Adrenal gland (tissue), 12 donors: ENCODE data around the gene ZNF709. TPM values are rescaled to one million over a fixed set of nuclear protein-coding genes. Genes with fewer than 3 reads are reported as not detected.
"Not testable (repeated sequence)": the region's sequence is repeated elsewhere in the genome, so short reads cannot be mapped to it uniquely, and the experiment has no call there.

Source experiments
- DNase-seq, 7 donors: peaks; one replicate each; pipeline ENCODE4 v3.0.0-alpha.2; 2019 to 2020
- H3K27ac ChIP-seq, 5 donors: fragments of 200-600 bp; sonication (generic) in 4 of 5; 1 replicate in 3 of 5; 2 replicates in 2 of 5; pipeline versions ENCODE4 v1.5.1 to v1.8.0; 2016 to 2020; ENCODE audit warnings: mild to moderate bottlenecking in 1 of 5
- H3K27me3 ChIP-seq: fragments of 200-600 bp; 2 replicates; pipeline ENCODE4 v1.8.0; 2021
- H3K36me3 ChIP-seq, 2 donors: fragments of 200-600 bp; replicated peaks in 1 of 2; 1 replicate in 1 of 2; 2 replicates in 1 of 2; pipeline versions ENCODE4 v1.5.1 to v1.8.0; 2018 to 2022
- H3K4me1 ChIP-seq, 2 donors: fragments of 200-600 bp; replicated peaks in 1 of 2; 1 replicate in 1 of 2; 2 replicates in 1 of 2; pipeline versions ENCODE4 v1.5.1 to v1.8.0; 2018 to 2021
- H3K4me3 ChIP-seq, 4 donors: fragments of 200-600 bp; sonication (generic) in 3 of 4; one replicate each; pipeline ENCODE4 v1.5.1; 2016 to 2018
- H3K9me3 ChIP-seq, 3 donors: fragments of 200-600 bp; sonication (generic) in 1 of 3; replicated peaks in 1 of 3; 1 replicate in 2 of 3; 2 replicates in 1 of 3; pipeline versions ENCODE4 v1.5.1 to v1.8.0; 2016 to 2021
- CTCF ChIP-seq, 6 experiments: fragments of 450-650 bp in 4 of 6; fragments of 200-600 bp in 2 of 6; sonication (generic) in 1 of 6; IDR thresholded peaks; 1 replicate in 5 of 6; 2 replicates in 1 of 6; pipeline versions ENCODE4 v1.5.1 to v1.8.0; 2016 to 2021; ENCODE audit warnings: antibody characterized with exemption in 6 of 6, mild to moderate bottlenecking in 2 of 6, moderate library complexity in 1 of 6
- POLR2A ChIP-seq, 2 donors: fragments of 450-650 bp; IDR thresholded peaks; one replicate each; pipeline ENCODE4 v1.6.1; 2017; ENCODE audit warnings: antibody characterized with exemption in 2 of 2, mild to moderate bottlenecking in 2 of 2, moderate library complexity in 1 of 2
- WGBS, 4 donors: extraction: QIAGEN DNeasy Blood & Tissue Kit in 2 of 4; methylation state at CpG; one replicate each; pipeline versions ENCODE4 v1.1.5 to v1.1.7; 2013 to 2017; 5-methylcytosine and 5-hydroxymethylcytosine counted together
- intact Hi-C, 2 donors: fragments of 100-400 bp; cut with DNase I; formaldehyde crosslinking; loops; one replicate each; pipeline versions ENCODE4 v1.14.1 to v1.15.0; 2022 to 2023
- polyA plus RNA-seq, 3 donors: library from polyadenylated mRNA; stranded (reverse); fragments of 200-250 nt in 2 of 3; fragments of 350-450 nt in 1 of 3; fragmentation: Illumina TruSeq in 1 of 3; extraction: RNeasy Lipid Tissue Mini Kit (QIAGEN cat#74804) in 1 of 3; gene quantifications; one replicate each; pipeline ENCODE4 v1.2.3, GENCODE V29; 2013 to 2014
- total RNA-seq, 9 donors: library from RNA; depleted of rRNA in 4 of 9; stranded (reverse); fragments of >200 nt in 4 of 9; fragments of 120-200 nt in 1 of 9; fragmentation: NEBNext Ultra II Directional in 1 of 9; extraction: Animal tissue kit (Norgen Biotek cat#: 25700) in 1 of 9; gene quantifications; one replicate each; pipeline versions ENCODE4 v1.1.0 to v1.2.4, GENCODE V29; 2013 to 2023
- donor health status: healthy with polysubstance abuse.
- donor health status: Bipolar disorder and iron deficiency.
- donor health status: DM: yes; HTN: yes; CAD: no.
- donor health status: DM: no; HTN: no; CAD: no.
- donor health status: DM: no; HTN: no; CAD: no.
- donor health status: DM: yes; HTN: yes; CAD: no.

ZNF709 gene
- total and polyA plus RNA-seq, 12 donors: 1.2 to 5.4 (median 2.9) TPM

- TF ChIP-seq POLR2A (IDR thresholded peaks at IDR 0.05) (no peak), CTCF (IDR thresholded peaks at IDR 0.05) (no peak)
- Histone ChIP-seq H3K9me3 (peaks cover 12 to 61% (median 13%) of the 10 kb centered on the region in 3 donors), H3K4me1 (no peaks in the 10 kb centered on the region), H3K36me3 (peaks cover 0 to 17% of the 10 kb centered on the region in 2 donors), H3K27ac (no peak overlapping the region), H3K4me3 (no peak overlapping the region), H3K27me3 (no peaks in the 10 kb centered on the region)
- intact Hi-C loops: loop anchor here in 1 of 2 donors (5.0 kb wide), 1 partner anchor 52 kb away; no protein-coding TSS in a partner anchor
- DNase-seq: no peak
- 75 to 96% (median 82%) methylated on average over 5 of the region's 5 CpGs for WGBS, 4 donors
Observed at GRCh38 chr19:12465211-12465610, 19.4 kb downstream of the ZNF709 start.

GRCh38 chr19:12464769-12465168 lies 19.8 kb downstream of the ZNF709 start:
- H3K27me3 ChIP-seq: no peaks in the 10 kb centered on the region
- peaks cover 0 to 17% of the 10 kb centered on the region in 2 donors for H3K36me3 ChIP-seq
- H3K4me1 ChIP-seq: no peaks in the 10 kb centered on the region
- peaks cover 12 to 56% (median 13%) of the 10 kb centered on the region in 3 donors for H3K9me3 ChIP-seq
- TF ChIP-seq POLR2A (IDR thresholded peaks at IDR 0.05) (no peak), CTCF (IDR thresholded peaks at IDR 0.05) (no peak)
- intact Hi-C loops: loop anchor here in 1 of 2 donors (5.0 kb wide), 1 partner anchor 53 kb away; no protein-coding TSS in a partner anchor
- no peak overlapping the region for H3K4me3 ChIP-seq
- DNase-seq: no peak
- H3K27ac ChIP-seq: no peak overlapping the region
- 93 to 98% (median 96%) methylated on average over 3 of the region's 3 CpGs for WGBS, 4 donors

GRCh38 chr19:12464139-12464538 lies 20.5 kb downstream of the ZNF709 start:
- H3K4me1 ChIP-seq, intact Hi-C loops, H3K27ac ChIP-seq, H3K27me3 ChIP-seq, H3K4me3 ChIP-seq, DNase-seq: not testable (repeated sequence)
- WGBS, 4 donors: 92 to 98% (median 95%) methylated on average over 6 of the region's 6 CpGs
- Histone ChIP-seq H3K9me3 (peaks cover 12 to 54% (median 13%) of the 10 kb centered on the region in 3 donors), H3K36me3 (peaks cover 0 to 17% of the 10 kb centered on the region in 2 donors)

GRCh38 chr19:12453495-12453894 lies 31.1 kb downstream of the ZNF709 start:
- H3K36me3 ChIP-seq: no peaks in the 10 kb centered on the region
- intact Hi-C loops: no loop called here
- TF ChIP-seq CTCF (IDR thresholded peaks at IDR 0.05): no peak
- no peak for TF ChIP-seq POLR2A (IDR thresholded peaks at IDR 0.05)
- H3K4me1 ChIP-seq: no peaks in the 10 kb centered on the region
- WGBS, 4 donors: 69 to 79% (median 69%) methylated on average over 6 of the region's 6 CpGs
- no peaks in the 10 kb centered on the region for H3K27me3 ChIP-seq
- no peak overlapping the region for H3K27ac ChIP-seq
- DNase-seq: no peak
- no peak overlapping the region for H3K4me3 ChIP-seq
- H3K9me3 ChIP-seq: no peaks in the 10 kb centered on the region

- H3K4me1 ChIP-seq: no peaks in the 10 kb centered on the region
- whole genome bisulfite sequencing, 4 donors: 72 to 96% (median 82%) methylated on average over 10 of the region's 10 CpGs
- H3K27ac ChIP-seq: no peak overlapping the region
- TF ChIP-seq POLR2A (IDR thresholded peaks at IDR 0.05) (no peak), CTCF (IDR thresholded peaks at IDR 0.05) (no peak)
- no peaks in the 10 kb centered on the region for H3K9me3 ChIP-seq
- DNase-seq: no peak
- intact Hi-C loops: no loop called here
- no peaks in the 10 kb centered on the region for H3K27me3 ChIP-seq
- no peaks in the 10 kb centered on the region for H3K36me3 ChIP-seq
- no peak overlapping the region for H3K4me3 ChIP-seq
Observed at GRCh38 chr19:12450844-12451243, 33.8 kb downstream of the ZNF709 start.
